Heart left ventricle (tissue), 13 donors: ENCODE results near the gene ZNF281.

Experiments
- POLR2A ChIP-seq, 2 donors: fragments of 450-650 bp; IDR thresholded peaks; one replicate each; pipeline ENCODE4 v1.6.1; 2017; ENCODE audit warnings: antibody characterized with exemption in 2 of 2, mild to moderate bottlenecking in 2 of 2, moderate library complexity in 2 of 2
- TF ChIP-seq, protein P1 (sequence below), 12 donors: fragments of 200-600 bp; sonication (generic) in 4 of 12; IDR thresholded peaks; one replicate each; pipeline versions ENCODE4 v1.5.0 to v1.8.0; 2018 to 2022; ENCODE audit warnings: antibody characterized with exemption in 12 of 12, mild to moderate bottlenecking in 5 of 12
- donor health status: ischemic (EF 13 %, LVEDD 7.1; RV severe dilation, severe dysfunction).
- donor health status: DM: no; HTN: yes; CAD: no.
- donor health status: DM: no; HTN: no; CAD: no.
- donor health status: ischemic (EF 25% LVEDD 6.9; RV normal size, moderate dysfunction).
- donor health status: ischemic (EF 25% LVEDD 5.7; RV mildly dilated, moderate dysfunction).
- donor health status: ischemic (EF 35%, LVEDD 5.7; RV mildly dilated, moderate dysfunction).
- donor health status: nonischemic (EF 11% LVEDD 7.7; RV severe dilation, severe dysfunction).
- donor health status: DM: yes; HTN: yes; CAD: no.
- donor health status: PGD.
- donor health status: ischemic (EF 29% LVEDD 5.4; RV normal size, mild dysfunction).
- donor health status: nonischemic (EF 23%, LVEDD 6.1; RV moderate dilation, normal function).

DNA sequence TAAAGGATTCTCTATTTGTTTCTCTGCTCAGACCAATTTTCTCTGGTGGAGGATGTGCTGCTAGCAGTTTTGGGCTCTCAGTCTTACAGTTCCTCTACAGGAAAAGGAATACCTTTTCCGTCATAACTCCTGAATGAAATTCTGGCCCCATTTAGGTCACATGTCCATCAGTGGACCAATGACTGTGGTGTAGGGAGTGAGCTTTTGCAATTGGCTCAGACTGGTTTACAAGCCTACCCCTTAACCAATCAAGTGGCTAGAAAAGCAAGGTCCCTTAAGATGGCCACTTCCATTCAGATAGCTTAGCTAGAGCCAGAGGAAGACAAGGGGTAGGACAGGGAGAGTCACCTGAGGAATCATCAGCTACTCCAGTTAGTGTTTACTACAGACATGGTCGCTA lies 16.4 kb upstream of the ZNF281 start:
- TF ChIP-seq, protein P1, sequence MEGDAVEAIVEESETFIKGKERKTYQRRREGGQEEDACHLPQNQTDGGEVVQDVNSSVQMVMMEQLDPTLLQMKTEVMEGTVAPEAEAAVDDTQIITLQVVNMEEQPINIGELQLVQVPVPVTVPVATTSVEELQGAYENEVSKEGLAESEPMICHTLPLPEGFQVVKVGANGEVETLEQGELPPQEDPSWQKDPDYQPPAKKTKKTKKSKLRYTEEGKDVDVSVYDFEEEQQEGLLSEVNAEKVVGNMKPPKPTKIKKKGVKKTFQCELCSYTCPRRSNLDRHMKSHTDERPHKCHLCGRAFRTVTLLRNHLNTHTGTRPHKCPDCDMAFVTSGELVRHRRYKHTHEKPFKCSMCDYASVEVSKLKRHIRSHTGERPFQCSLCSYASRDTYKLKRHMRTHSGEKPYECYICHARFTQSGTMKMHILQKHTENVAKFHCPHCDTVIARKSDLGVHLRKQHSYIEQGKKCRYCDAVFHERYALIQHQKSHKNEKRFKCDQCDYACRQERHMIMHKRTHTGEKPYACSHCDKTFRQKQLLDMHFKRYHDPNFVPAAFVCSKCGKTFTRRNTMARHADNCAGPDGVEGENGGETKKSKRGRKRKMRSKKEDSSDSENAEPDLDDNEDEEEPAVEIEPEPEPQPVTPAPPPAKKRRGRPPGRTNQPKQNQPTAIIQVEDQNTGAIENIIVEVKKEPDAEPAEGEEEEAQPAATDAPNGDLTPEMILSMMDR (IDR thresholded peaks at IDR 0.05) = no peak
- no peak for TF ChIP-seq POLR2A (IDR thresholded peaks at IDR 0.05)
